ENCODE measurements around the gene FAM174C.

FAM174C gene

GRCh38 chr19:1251330-1252220 is 23.8 kb upstream of the FAM174C start:
- DNase-seq: peak; percentile 59

- DNase-seq: peak; percentile 52
Measured at GRCh38 chr19:1252221-1252820, 23.0 kb upstream of the FAM174C start.

- DNase-seq: peak; percentile 67
Measured at GRCh38 chr19:1252821-1253513, 22.4 kb upstream of the FAM174C start.

GRCh38 chr19:1253514-1254080 is 21.7 kb upstream of the FAM174C start:
- no peak for DNase-seq

GRCh38 chr19:1254081-1254527 is 21.2 kb upstream of the FAM174C start:
- no peak for DNase-seq

- DNase-seq: no peak
Measured at GRCh38 chr19:1254530-1255185, 20.7 kb upstream of the FAM174C start.

GRCh38 chr19:1255186-1256161 is 19.9 kb upstream of the FAM174C start:
- DNase-seq: no peak

GRCh38 chr19:1256646-1257474 is 18.5 kb upstream of the FAM174C start:
- no peak for DNase-seq

- DNase-seq: no peak
Measured at GRCh38 chr19:1257475-1258162, 17.7 kb upstream of the FAM174C start.

GRCh38 chr19:1258163-1258492 is 17.2 kb upstream of the FAM174C start:
- no peak for DNase-seq

GRCh38 chr19:1258707-1259205 is 16.6 kb upstream of the FAM174C start:
- DNase-seq: no peak

GRCh38 chr19:1259206-1259875 is 16.0 kb upstream of the FAM174C start:
- peak; percentile 50 for DNase-seq

- DNase-seq: peak; percentile 49
Measured at GRCh38 chr19:1259876-1260748, 15.2 kb upstream of the FAM174C start.

- DNase-seq: peak; percentile 96
Measured at GRCh38 chr19:1260749-1261537, 14.4 kb upstream of the FAM174C start.

- no peak for DNase-seq
Measured at GRCh38 chr19:1261538-1261797, 13.9 kb upstream of the FAM174C start.

GRCh38 chr19:1261798-1262622 is 13.3 kb upstream of the FAM174C start:
- DNase-seq: peak; percentile 47
